ENCODE data around the gene BICRA. TPM values are rescaled to one million over a fixed set of nuclear protein-coding genes. Genes with fewer than 3 reads are reported as not detected.

The BICRA gene
- total and polyA plus RNA-seq, 8 donors = 13.8 to 18.8 (median 15.5) TPM

GRCh38 chr19:47704024-47704423 lies 95.1 kb downstream of the BICRA start:
- ATAC-seq (no peak), DNase-seq (no peak)
- no peak for TF ChIP-seq CTCF (IDR thresholded peaks at IDR 0.05)
- Histone ChIP-seq H3K36me3 (peaks cover 0 to 46% of the 10 kb centered on the region in 2 donors), H3K27me3 (no peaks in the 10 kb centered on the region), H3K9me3 (no peaks in the 10 kb centered on the region), H3K4me3 (no peak overlapping the region), H3K4me1 (no peaks in the 10 kb centered on the region), H3K27ac (no peak overlapping the region)
- intact Hi-C loops (cut with DNase I) = loop anchor here (5.0 to 10.0 kb wide), 4 partner anchors 189 to 409 kb away; partner anchors contain the start of gene NAPA (in 1 of the 2)

- no peaks in the 10 kb centered on the region for H3K4me1 ChIP-seq
- DNase-seq (no peak), ATAC-seq (no peak)
- intact Hi-C loops (cut with DNase I) = loop anchor here (5.0 to 10.0 kb wide), 4 partner anchors 190 to 410 kb away; partner anchors contain the start of gene NAPA (in 1 of the 2)
- no peak for TF ChIP-seq CTCF (IDR thresholded peaks at IDR 0.05)
- H3K36me3 ChIP-seq = peaks cover 0 to 40% of the 10 kb centered on the region in 2 donors
- no peaks in the 10 kb centered on the region for H3K27me3 ChIP-seq
- no peak overlapping the region for H3K27ac ChIP-seq
- no peaks in the 10 kb centered on the region for H3K9me3 ChIP-seq
- H3K4me3 ChIP-seq = no peak overlapping the region
Observed at GRCh38 chr19:47704656-47705055, 95.7 kb downstream of the BICRA start.

GRCh38 chr19:47707135-47707925 lies 98.4 kb downstream of the BICRA start:
- TF ChIP-seq CTCF (IDR thresholded peaks at IDR 0.05) = peak; percentile 72 to 82
- H3K36me3 ChIP-seq = peaks cover 0 to 13% of the 10 kb centered on the region in 2 donors
- ATAC-seq (peak; percentile 96), DNase-seq (peak in 3 of 4 donors; percentile 63 to 84 (median 74))
- intact Hi-C loops (cut with DNase I) = loop anchor here (10.0 kb wide), 3 partner anchors 193 to 413 kb away; partner anchors contain the start of gene NAPA (in 1 of the 2)
- no peaks in the 10 kb centered on the region for H3K9me3 ChIP-seq
- H3K4me1 ChIP-seq = no peaks in the 10 kb centered on the region
- H3K27me3 ChIP-seq = peaks cover 0 to 2% of the 10 kb centered on the region in 2 donors
- H3K27ac ChIP-seq = no peak overlapping the region
- H3K4me3 ChIP-seq = no peak overlapping the region

GRCh38 chr19:47711652-47712242 lies 102.8 kb downstream of the BICRA start:
- peaks cover 4 to 30% of the 10 kb centered on the region in 2 donors for H3K4me1 ChIP-seq
- no peak for ATAC-seq
- H3K27ac ChIP-seq = no peak overlapping the region
- peaks cover 0 to 5% of the 10 kb centered on the region in 2 donors for H3K36me3 ChIP-seq
- H3K9me3 ChIP-seq = no peaks in the 10 kb centered on the region
- DNase-seq = no peak
- no peak overlapping the region for H3K4me3 ChIP-seq
- intact Hi-C loops (cut with DNase I) = loop anchor here in 1 of 2 donors (10.0 kb wide), 1 partner anchor 73 kb away; no protein-coding TSS in a partner anchor
- peaks cover 0 to 21% of the 10 kb centered on the region in 2 donors for H3K27me3 ChIP-seq
- no peak for TF ChIP-seq CTCF (IDR thresholded peaks at IDR 0.05)

Measured in left lung (tissue), 10 donors.